ENCODE measurements around the gene PPP1R15A.

Gene PPP1R15A

GRCh38 chr19:48872182-48872883 is at the start of gene PPP1R15A:
PPP1R15A (plus strand) TSS chr19:48872421; CDS start chr19:48873234, 813 bp downstream.
- TF ChIP-seq CTCF (conservative IDR thresholded peaks at IDR 0.05; ENCODE audit: low read length): no peak
- DNase-seq (ENCODE audit: low read depth): peak; percentile 96
- H3K4me3 ChIP-seq (ENCODE audit: low read length): peak within 1 kb of the TSS; percentile 100

- H3K4me3 ChIP-seq (ENCODE audit: low read length): no peak overlapping the region
- no peak for TF ChIP-seq CTCF (conservative IDR thresholded peaks at IDR 0.05; ENCODE audit: low read length)
- no peak for DNase-seq (ENCODE audit: low read depth)
Measured at GRCh38 chr19:48822514-48822913, 49.7 kb upstream of the PPP1R15A start.

DNA sequence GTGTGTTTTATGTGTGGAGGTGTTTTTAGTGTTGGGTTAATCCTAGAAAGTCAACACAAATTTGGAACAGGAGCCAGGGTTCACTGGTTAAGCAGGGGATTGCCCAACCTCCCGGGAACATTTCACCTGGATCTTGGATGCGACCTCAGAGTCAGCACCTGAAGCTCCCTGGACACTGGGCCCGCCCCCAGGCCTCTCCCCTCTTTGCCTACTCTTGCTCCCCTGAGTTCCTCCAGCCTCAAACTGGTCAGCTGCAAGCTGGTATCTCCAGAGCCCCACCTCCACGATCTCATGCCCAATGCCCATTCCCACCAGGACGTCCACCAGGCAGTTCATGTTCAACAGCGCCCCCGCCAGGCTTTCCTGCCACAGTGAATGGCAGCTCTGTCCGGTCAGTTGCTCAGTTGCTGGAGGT is 45.6 kb upstream of the PPP1R15A start:
- no peak for DNase-seq (ENCODE audit: low read depth)
- 0 out of 2 replicates have a peak, but pooled peaks have one; percentile 13 for TF ChIP-seq CTCF (conservative IDR thresholded peaks at IDR 0.05; ENCODE audit: low read length)

DNA sequence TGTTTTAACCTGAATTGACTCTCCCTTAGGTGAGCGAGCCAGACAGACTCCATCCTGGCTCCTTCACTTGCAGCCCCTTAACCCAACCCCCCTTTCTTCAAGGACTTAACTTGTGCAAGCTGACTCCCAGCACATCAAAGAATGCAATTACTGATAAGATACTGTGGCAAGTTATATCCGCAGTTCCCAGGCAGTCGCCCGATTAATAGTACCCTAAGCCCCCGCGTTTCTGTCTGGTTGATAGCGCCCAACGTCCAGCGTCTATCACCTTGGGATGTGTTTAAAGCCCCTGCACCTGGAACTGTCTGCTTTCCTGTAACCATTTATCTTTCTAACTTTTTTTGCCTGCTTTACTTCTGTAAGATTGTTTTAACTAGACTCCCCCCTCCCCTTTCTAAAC is 42.1 kb upstream of the PPP1R15A start:
- no peak for TF ChIP-seq CTCF (conservative IDR thresholded peaks at IDR 0.05; ENCODE audit: low read length)
- no peak for DNase-seq (ENCODE audit: low read depth)
- no peak overlapping the region for H3K4me3 ChIP-seq (ENCODE audit: low read length)

More for the DNA sequence above, 45.6 kb upstream of the PPP1R15A start:
- no peak overlapping the region for H3K4me3 ChIP-seq (ENCODE audit: low read length)

- no peak for TF ChIP-seq CTCF (conservative IDR thresholded peaks at IDR 0.05; ENCODE audit: low read length)
- no peak for DNase-seq (ENCODE audit: low read depth)
- H3K4me3 ChIP-seq (ENCODE audit: low read length): no peak overlapping the region
Measured at GRCh38 chr19:48830965-48831364, 41.3 kb upstream of the PPP1R15A start.

GRCh38 chr19:48833049-48833448 is 39.2 kb upstream of the PPP1R15A start:
- TF ChIP-seq CTCF (conservative IDR thresholded peaks at IDR 0.05; ENCODE audit: low read length): no peak
- DNase-seq (ENCODE audit: low read depth): no peak
- no peak overlapping the region for H3K4me3 ChIP-seq (ENCODE audit: low read length)

- DNase-seq (ENCODE audit: low read depth): no peak
- H3K4me3 ChIP-seq (ENCODE audit: low read length): no peak overlapping the region
- TF ChIP-seq CTCF (conservative IDR thresholded peaks at IDR 0.05; ENCODE audit: low read length): no peak
Measured at GRCh38 chr19:48833977-48834376, 38.2 kb upstream of the PPP1R15A start.

Data from AG10803 (cell line).